ENCODE results near the gene TEX38.

- TF ChIP-seq POLR2A (IDR thresholded peaks at IDR 0.05), result no peak
- TF ChIP-seq, protein P1, sequence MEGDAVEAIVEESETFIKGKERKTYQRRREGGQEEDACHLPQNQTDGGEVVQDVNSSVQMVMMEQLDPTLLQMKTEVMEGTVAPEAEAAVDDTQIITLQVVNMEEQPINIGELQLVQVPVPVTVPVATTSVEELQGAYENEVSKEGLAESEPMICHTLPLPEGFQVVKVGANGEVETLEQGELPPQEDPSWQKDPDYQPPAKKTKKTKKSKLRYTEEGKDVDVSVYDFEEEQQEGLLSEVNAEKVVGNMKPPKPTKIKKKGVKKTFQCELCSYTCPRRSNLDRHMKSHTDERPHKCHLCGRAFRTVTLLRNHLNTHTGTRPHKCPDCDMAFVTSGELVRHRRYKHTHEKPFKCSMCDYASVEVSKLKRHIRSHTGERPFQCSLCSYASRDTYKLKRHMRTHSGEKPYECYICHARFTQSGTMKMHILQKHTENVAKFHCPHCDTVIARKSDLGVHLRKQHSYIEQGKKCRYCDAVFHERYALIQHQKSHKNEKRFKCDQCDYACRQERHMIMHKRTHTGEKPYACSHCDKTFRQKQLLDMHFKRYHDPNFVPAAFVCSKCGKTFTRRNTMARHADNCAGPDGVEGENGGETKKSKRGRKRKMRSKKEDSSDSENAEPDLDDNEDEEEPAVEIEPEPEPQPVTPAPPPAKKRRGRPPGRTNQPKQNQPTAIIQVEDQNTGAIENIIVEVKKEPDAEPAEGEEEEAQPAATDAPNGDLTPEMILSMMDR (IDR thresholded peaks at IDR 0.05), result no peak
- no peak for TF ChIP-seq POLR2AphosphoS5 (IDR thresholded peaks at IDR 0.05)
Observed at GRCh38 chr1:46652321-46653100, 19.1 kb upstream of the TEX38 start.
